Measurements from ENCODE around the gene CLEC16A. TPM values are rescaled to one million over a fixed set of nuclear protein-coding genes. Genes with fewer than 3 reads are reported as not detected.

Gene CLEC16A
- total RNA-seq, 4 donors from 2014 or later = 19.9 to 38.3 (median 35.0) TPM

- peaks cover 0 to 25% (median 0%) of the 10 kb centered on the region in 3 donors for H3K4me1 ChIP-seq
- TF ChIP-seq EP300 (IDR thresholded peaks at IDR 0.05) = no peak
- no peak for TF ChIP-seq POLR2A (IDR thresholded peaks at IDR 0.05)
- TF ChIP-seq POLR2AphosphoS5 (IDR thresholded peaks at IDR 0.05) = no peak
- TF ChIP-seq, protein P1, sequence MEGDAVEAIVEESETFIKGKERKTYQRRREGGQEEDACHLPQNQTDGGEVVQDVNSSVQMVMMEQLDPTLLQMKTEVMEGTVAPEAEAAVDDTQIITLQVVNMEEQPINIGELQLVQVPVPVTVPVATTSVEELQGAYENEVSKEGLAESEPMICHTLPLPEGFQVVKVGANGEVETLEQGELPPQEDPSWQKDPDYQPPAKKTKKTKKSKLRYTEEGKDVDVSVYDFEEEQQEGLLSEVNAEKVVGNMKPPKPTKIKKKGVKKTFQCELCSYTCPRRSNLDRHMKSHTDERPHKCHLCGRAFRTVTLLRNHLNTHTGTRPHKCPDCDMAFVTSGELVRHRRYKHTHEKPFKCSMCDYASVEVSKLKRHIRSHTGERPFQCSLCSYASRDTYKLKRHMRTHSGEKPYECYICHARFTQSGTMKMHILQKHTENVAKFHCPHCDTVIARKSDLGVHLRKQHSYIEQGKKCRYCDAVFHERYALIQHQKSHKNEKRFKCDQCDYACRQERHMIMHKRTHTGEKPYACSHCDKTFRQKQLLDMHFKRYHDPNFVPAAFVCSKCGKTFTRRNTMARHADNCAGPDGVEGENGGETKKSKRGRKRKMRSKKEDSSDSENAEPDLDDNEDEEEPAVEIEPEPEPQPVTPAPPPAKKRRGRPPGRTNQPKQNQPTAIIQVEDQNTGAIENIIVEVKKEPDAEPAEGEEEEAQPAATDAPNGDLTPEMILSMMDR (IDR thresholded peaks at IDR 0.05) = no peak
- no peak overlapping the region for H3K27ac ChIP-seq
- no peaks in the 10 kb centered on the region for H3K27me3 ChIP-seq
- WGBS, 2 donors (ENCODE audit: low coverage in 1 of 2) = 69 to 87% methylated on average over 4 to 5 of the region's 5 CpGs
- H3K9me3 ChIP-seq = no peaks in the 10 kb centered on the region
- ATAC-seq = no peak
- peaks cover 0 to 25% of the 10 kb centered on the region in 2 donors for H3K36me3 ChIP-seq
- H3K4me3 ChIP-seq = no peak overlapping the region
These were observed 173.3 kb downstream of the CLEC16A start for GRCh38 chr16:11117576-11118211.

DNA sequence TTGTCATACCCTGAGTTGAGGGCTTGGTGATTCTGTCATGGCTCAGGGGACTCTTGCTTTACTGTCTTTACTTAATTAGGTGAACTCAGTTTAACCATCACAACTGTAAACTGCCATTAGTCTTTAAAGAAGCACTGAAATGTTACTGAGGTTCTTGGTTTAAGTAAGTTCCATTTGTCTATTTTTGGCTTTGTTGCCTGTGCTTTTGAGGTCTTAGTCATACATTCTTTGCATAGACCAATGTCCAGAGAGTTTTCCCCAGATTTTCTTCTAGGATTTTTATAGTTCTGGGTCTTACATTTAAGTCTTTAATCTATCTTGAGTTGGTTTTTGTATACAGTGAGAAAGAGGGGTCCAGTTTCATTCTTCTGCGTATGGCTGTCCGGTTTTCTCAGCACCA is 174.1 kb downstream of the CLEC16A start:
- TF ChIP-seq, protein P1 (IDR thresholded peaks at IDR 0.05) = no peak
- no peak for TF ChIP-seq EP300 (IDR thresholded peaks at IDR 0.05)
- no peak for TF ChIP-seq POLR2AphosphoS5 (IDR thresholded peaks at IDR 0.05)
- TF ChIP-seq POLR2A (IDR thresholded peaks at IDR 0.05) = no peak
- no peaks in the 10 kb centered on the region for H3K27me3 ChIP-seq
- WGBS, 2 donors (ENCODE audit: low coverage in 1 of 2) = 58 to 64% methylated on average over 2 of the region's 2 CpGs
- H3K27ac ChIP-seq = no peak overlapping the region
- ATAC-seq = no peak
- no peaks in the 10 kb centered on the region for H3K9me3 ChIP-seq
- no peak overlapping the region for H3K4me3 ChIP-seq
- H3K36me3 ChIP-seq = peaks cover 0 to 32% of the 10 kb centered on the region in 2 donors
- peaks cover 0 to 18% (median 0%) of the 10 kb centered on the region in 3 donors for H3K4me1 ChIP-seq

DNA sequence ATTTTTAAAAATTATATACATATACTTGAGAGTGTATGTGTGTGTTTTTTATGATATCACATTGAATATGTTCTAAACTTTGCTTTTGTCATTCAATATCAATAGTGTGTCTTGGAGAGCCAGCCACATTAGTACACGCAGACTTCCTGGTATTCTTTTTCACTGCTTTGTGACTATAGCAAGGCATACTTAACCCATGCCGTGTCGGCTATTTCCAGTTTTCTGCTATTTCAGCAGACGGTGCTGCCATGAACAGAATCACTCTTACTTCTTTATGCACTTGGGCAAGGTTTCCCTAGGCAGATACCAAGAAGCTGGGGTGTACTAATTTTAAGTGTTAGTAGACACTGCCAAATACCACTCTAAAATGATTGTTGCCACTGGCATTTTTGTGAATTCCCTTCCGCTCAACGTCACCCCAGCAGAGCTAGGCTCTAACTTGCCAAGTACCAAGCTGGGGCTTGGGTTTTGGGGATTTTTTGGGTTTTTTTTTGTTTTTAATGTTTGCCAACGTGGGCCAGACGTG is 176.8 kb downstream of the CLEC16A start:
- H3K27ac ChIP-seq = no peak overlapping the region
- TF ChIP-seq, protein P1 (IDR thresholded peaks at IDR 0.05) = no peak
- TF ChIP-seq EP300 (IDR thresholded peaks at IDR 0.05) = no peak
- H3K36me3 ChIP-seq = peaks cover 0 to 58% of the 10 kb centered on the region in 2 donors
- H3K9me3 ChIP-seq = no peaks in the 10 kb centered on the region
- H3K27me3 ChIP-seq = no peaks in the 10 kb centered on the region
- 85 to 95% methylated on average over 5 to 6 of the region's 8 CpGs for WGBS, 2 donors (ENCODE audit: low coverage in 1 of 2)
- no peak for ATAC-seq
- peaks cover 0 to 8% (median 0%) of the 10 kb centered on the region in 3 donors for H3K4me1 ChIP-seq
- H3K4me3 ChIP-seq = no peak overlapping the region

DNA sequence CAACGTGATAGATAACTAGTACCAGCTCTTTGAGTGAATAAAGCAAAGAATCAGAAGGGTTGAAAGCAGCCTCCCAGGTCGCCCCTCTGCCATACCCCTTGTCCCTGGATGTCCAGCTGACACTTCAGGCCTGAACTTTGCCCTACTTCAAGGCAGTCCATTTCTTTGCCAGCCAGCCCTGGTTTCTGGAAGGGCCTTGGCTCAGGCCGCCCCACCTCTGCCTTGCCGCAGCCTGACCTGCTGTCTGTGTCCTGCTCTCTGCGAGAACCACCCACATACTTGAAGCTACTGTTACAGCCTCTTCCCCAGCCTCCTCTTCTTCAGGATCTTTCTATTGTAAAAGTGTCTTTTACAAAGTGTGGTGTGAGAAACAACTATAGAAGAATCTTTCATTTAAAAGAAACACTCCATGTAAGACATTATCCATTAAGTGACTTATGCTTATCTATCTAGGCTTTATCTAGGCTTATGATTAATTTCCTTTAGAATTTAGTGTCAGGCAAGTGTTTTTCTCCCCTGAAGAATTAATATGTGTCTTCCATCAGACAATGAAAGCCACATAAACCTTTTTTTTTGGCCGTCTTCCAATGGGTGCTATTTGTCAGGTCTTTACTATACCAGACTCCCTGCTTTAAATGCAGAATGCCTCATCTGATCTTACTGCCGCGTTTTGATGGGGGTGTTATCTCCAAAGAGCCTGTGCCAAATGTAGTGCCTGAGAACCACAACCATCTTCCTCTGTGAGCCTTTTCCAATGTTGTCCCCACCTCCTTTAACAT is 177.7 kb downstream of the CLEC16A start:
- WGBS, 2 donors (ENCODE audit: low coverage in 1 of 2) = 58 to 72% methylated on average over 3 to 8 of the region's 8 CpGs
- Histone ChIP-seq H3K36me3 (peaks cover 0 to 64% of the 10 kb centered on the region in 2 donors), H3K4me1 (peaks cover 0 to 8% (median 0%) of the 10 kb centered on the region in 3 donors), H3K27me3 (no peaks in the 10 kb centered on the region), H3K9me3 (no peaks in the 10 kb centered on the region), H3K4me3 (no peak overlapping the region), H3K27ac (no peak overlapping the region)
- TF ChIP-seq POLR2AphosphoS5 (IDR thresholded peaks at IDR 0.05) = no peak
- TF ChIP-seq EP300 (IDR thresholded peaks at IDR 0.05) = no peak
- TF ChIP-seq, protein P1 (IDR thresholded peaks at IDR 0.05) = no peak
- no peak for TF ChIP-seq POLR2A (IDR thresholded peaks at IDR 0.05)
- ATAC-seq = no peak

All from gastroesophageal sphincter (tissue), 4 donors.